Esophagus muscularis mucosa (tissue), 4 donors: Measurements from ENCODE around the gene PUDP. TPM values are rescaled to one million over a fixed set of nuclear protein-coding genes. Genes with fewer than 3 reads are reported as not detected.

ENCODE experiments used
- DNase-seq: peaks from one replicate; pipeline ENCODE4 v3.0.0-alpha.2; 2017; ENCODE audit errors: extremely low spot score
- H3K27ac ChIP-seq, 4 donors: fragments of 200-600 bp; sonication (generic); replicated peaks in 1 of 4; 1 replicate in 3 of 4; 2 replicates in 1 of 4; pipeline ENCODE4 v1.5.1; 2016 to 2019; ENCODE audit warnings: mild to moderate bottlenecking in 1 of 4
- H3K27me3 ChIP-seq, 4 donors: fragments of 200-600 bp; sonication (generic); one replicate each; pipeline versions ENCODE4 v1.5.1 to v1.6.0; 2016 to 2019
- H3K36me3 ChIP-seq, 4 donors: fragments of 200-600 bp; sonication (generic); one replicate each; pipeline ENCODE4 v1.5.1; 2016 to 2019
- H3K4me1 ChIP-seq, 4 donors: fragments of 200-600 bp; sonication (generic); one replicate each; pipeline ENCODE4 v1.5.1; 2016 to 2019
- H3K4me3 ChIP-seq, 4 donors: fragments of 200-600 bp; sonication (generic); 1 replicate in 2 of 4; 2 replicates in 2 of 4; pipeline ENCODE4 v1.5.1; 2016 to 2019; ENCODE audit warnings: mild to moderate bottlenecking in 4 of 4, moderate library complexity in 1 of 4
- H3K9me3 ChIP-seq, 4 donors: fragments of 200-600 bp; sonication (generic); 1 replicate in 3 of 4; 2 replicates in 1 of 4; pipeline ENCODE4 v1.5.1; 2016 to 2019
- CTCF ChIP-seq, 3 experiments: fragments of 200-600 bp in 2 of 3; fragments of 450-650 bp in 1 of 3; sonication (generic) in 2 of 3; IDR thresholded peaks; one replicate each; pipeline ENCODE4 v1.5.1; 2017 to 2019; ENCODE audit warnings: antibody characterized with exemption in 3 of 3, mild to moderate bottlenecking in 2 of 3, moderate library complexity in 1 of 3
- EP300 ChIP-seq: sonication (generic); formaldehyde crosslinking; IDR thresholded peaks from one replicate; pipeline ENCODE4 v1.6.1; 2017; ENCODE audit warnings: antibody characterized with exemption
- POLR2A ChIP-seq: fragments of 450-650 bp; IDR thresholded peaks from one replicate; pipeline ENCODE4 v1.6.1; 2017; ENCODE audit warnings: antibody characterized with exemption, moderate library complexity, mild to moderate bottlenecking, low read depth
- POLR2AphosphoS5 ChIP-seq, 2 donors: sonication (generic); formaldehyde crosslinking; IDR thresholded peaks; one replicate each; pipeline ENCODE4 v1.6.1; 2017; ENCODE audit warnings: antibody characterized with exemption in 2 of 2
- WGBS: methylation state at CpG from one replicate; pipeline ENCODE4 v1.1.5; 2018; 5-methylcytosine and 5-hydroxymethylcytosine counted together
- intact Hi-C: fragments of 100-400 bp; cut with DNase I; formaldehyde crosslinking; loops from one replicate; pipeline ENCODE4 v1.15.1; 2023
- total RNA-seq, 4 donors: library from RNA; depleted of rRNA; stranded (reverse); fragments of >200 nt; gene quantifications; one replicate each; pipeline versions ENCODE4 v1.1.0 to v1.2.1, GENCODE V29; 2016

Gene PUDP
- total RNA-seq, 4 donors from 2014 or later = 5.6 to 14.2 (median 9.1) TPM

GRCh38 chrX:7158468-7158990 is 10.6 kb upstream of the PUDP start:
- intact Hi-C loops = no loop called here
- no peak overlapping the region for H3K4me3 ChIP-seq
- H3K27ac ChIP-seq = no peak overlapping the region

GRCh38 chrX:7156879-7157278 is 8.9 kb upstream of the PUDP start:
- H3K27me3 ChIP-seq = no peaks in the 10 kb centered on the region
- no peaks in the 10 kb centered on the region for H3K4me1 ChIP-seq
- no peak overlapping the region for H3K4me3 ChIP-seq
- no peaks in the 10 kb centered on the region for H3K36me3 ChIP-seq
- TF ChIP-seq EP300 (no peak), CTCF (IDR thresholded peaks at IDR 0.05) (no peak), POLR2AphosphoS5 (IDR thresholded peaks at IDR 0.05) (no peak), POLR2A (no peak)
- intact Hi-C loops = no loop called here
- no peak overlapping the region for H3K27ac ChIP-seq
- WGBS = 94% methylated on average over 2 of the region's 3 CpGs
- H3K9me3 ChIP-seq = no peaks in the 10 kb centered on the region
- no peak for DNase-seq

More at GRCh38 chrX:7158468-7158990, 10.6 kb upstream of the PUDP start:
- DNase-seq = no peak
- no peaks in the 10 kb centered on the region for H3K9me3 ChIP-seq
- no peaks in the 10 kb centered on the region for H3K36me3 ChIP-seq
- TF ChIP-seq POLR2AphosphoS5 (IDR thresholded peaks at IDR 0.05) (no peak), CTCF (IDR thresholded peaks at IDR 0.05) (no peak), EP300 (no peak), POLR2A (no peak)
- no peaks in the 10 kb centered on the region for H3K4me1 ChIP-seq
- WGBS = 69% methylated on average over 5 of the region's 5 CpGs
- H3K27me3 ChIP-seq = no peaks in the 10 kb centered on the region

DNA sequence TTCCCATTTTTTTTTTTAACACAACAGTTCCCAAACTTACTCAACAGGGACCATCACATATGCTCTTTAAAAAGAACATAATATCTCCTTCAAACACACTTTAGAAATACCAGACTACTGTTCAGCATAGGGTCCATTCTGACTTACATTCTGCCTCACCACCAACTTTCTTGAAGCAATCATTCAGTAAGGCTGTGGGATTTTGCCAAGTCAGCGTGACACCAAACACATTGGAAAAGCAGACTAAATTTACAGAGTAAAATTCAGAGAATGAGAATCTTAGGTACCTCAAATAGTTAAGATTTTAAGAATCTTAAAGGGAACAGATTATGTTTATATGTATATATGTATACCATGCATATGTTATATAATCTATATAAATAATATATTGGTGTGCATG is 7.2 kb upstream of the PUDP start:
- intact Hi-C loops = no loop called here
- H3K4me1 ChIP-seq = no peaks in the 10 kb centered on the region
- TF ChIP-seq EP300 = no peak
- no peak for TF ChIP-seq CTCF (IDR thresholded peaks at IDR 0.05)
- WGBS = 88% methylated on average over 1 of the region's 1 CpG
- H3K9me3 ChIP-seq = no peaks in the 10 kb centered on the region
- H3K27ac ChIP-seq = no peak overlapping the region
- H3K36me3 ChIP-seq = no peaks in the 10 kb centered on the region
- H3K27me3 ChIP-seq = no peaks in the 10 kb centered on the region
- no peak for DNase-seq
- no peak overlapping the region for H3K4me3 ChIP-seq

DNA sequence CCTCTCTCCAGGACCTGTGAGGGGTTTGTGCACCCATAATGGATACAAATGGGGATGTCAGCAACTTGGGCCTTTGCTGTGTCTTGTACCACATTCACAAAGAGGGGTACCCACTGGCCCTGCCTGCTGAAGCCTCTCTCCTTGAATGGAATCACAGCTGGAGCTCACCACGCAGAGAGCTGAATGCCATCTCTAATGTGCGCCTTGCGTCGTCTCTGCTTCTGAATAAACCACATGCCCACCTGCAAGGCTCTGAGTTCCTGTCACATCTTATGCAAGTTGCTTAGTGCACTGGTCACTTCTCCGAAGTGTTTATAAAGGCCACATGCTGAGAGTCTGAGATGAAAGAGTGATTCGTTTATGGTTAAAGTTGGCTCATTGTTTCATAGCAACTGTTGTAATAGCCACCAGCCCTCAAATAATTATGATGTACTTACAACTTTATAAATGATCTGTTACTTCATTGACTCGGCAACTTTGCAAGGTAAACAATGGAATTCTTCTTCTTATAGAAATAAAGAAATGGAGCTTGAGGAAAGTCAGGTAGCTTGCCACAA is 6.2 kb upstream of the PUDP start:
- H3K4me1 ChIP-seq = no peaks in the 10 kb centered on the region
- no peak overlapping the region for H3K4me3 ChIP-seq
- H3K27ac ChIP-seq = no peak overlapping the region
- H3K9me3 ChIP-seq = no peaks in the 10 kb centered on the region
- H3K27me3 ChIP-seq = no peaks in the 10 kb centered on the region
- no peaks in the 10 kb centered on the region for H3K36me3 ChIP-seq
- no peak for DNase-seq
- WGBS = 79% methylated on average over 6 of the region's 7 CpGs
- intact Hi-C loops = no loop called here
- no peak for TF ChIP-seq EP300
- TF ChIP-seq POLR2A = no peak
- no peak for TF ChIP-seq POLR2AphosphoS5 (IDR thresholded peaks at IDR 0.05)
- no peak for TF ChIP-seq CTCF (IDR thresholded peaks at IDR 0.05)

DNA sequence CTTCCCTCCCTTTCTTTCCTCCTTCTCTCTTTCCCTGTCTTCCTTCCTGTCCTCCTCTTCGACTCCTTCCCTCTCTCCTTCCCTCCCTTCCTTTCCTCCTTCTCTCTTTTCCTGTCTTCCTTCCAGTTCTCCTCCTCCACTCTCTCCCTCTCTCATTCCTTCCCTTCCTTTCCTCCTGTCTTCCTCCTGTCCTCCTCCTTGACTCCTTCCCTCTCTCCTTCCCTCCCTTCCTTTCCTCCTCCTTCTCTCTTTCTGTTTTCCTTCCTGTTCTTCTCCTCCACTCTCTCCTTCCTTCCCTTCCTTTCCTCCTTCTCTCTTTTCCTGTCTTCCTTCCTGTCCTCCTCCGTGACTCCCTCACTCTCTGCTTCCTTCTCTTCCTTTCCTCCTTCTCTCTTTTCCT is 5.3 kb upstream of the PUDP start:
- no peak overlapping the region for H3K27ac ChIP-seq
- no peak overlapping the region for H3K4me3 ChIP-seq
- no peak for DNase-seq
- H3K4me1 ChIP-seq = no peaks in the 10 kb centered on the region
- no peaks in the 10 kb centered on the region for H3K36me3 ChIP-seq
- intact Hi-C loops = no loop called here
- H3K27me3 ChIP-seq = no peaks in the 10 kb centered on the region
- no peak for TF ChIP-seq EP300
- no peak for TF ChIP-seq POLR2AphosphoS5 (IDR thresholded peaks at IDR 0.05)
- TF ChIP-seq POLR2A = no peak
- TF ChIP-seq CTCF (IDR thresholded peaks at IDR 0.05) = no peak
- H3K9me3 ChIP-seq = no peaks in the 10 kb centered on the region
- 80% methylated on average over 2 of the region's 2 CpGs for WGBS
